Ishikawa (cell line): ENCODE data around the gene POR.

Experiments used
- EP300 ChIP-seq: IDR thresholded peaks from 2 replicates; pipeline ENCODE4 v1.6.1; 2012; ENCODE audit warnings: borderline replicate concordance
- MAX ChIP-seq: IDR thresholded peaks from 2 replicates; pipeline ENCODE4 v1.6.1; 2012
- RAD21 ChIP-seq: IDR thresholded peaks from 2 replicates; pipeline ENCODE4 v1.6.1; 2012; ENCODE audit warnings: low read depth
- REST ChIP-seq: IDR thresholded peaks from 2 replicates; pipeline ENCODE4 v1.6.1; 2012; ENCODE audit warnings: low read depth, mild to moderate bottlenecking
- TEAD4 ChIP-seq: IDR thresholded peaks from 2 replicates; pipeline ENCODE4 v1.6.1; 2012

GRCh38 chr7:75984130-75985008, 69.4 kb downstream of the POR start:
- TF ChIP-seq REST: no peak
- TF ChIP-seq MAX: no peak
- no peak for TF ChIP-seq RAD21
- TF ChIP-seq EP300: no peak
- no peak for TF ChIP-seq TEAD4
